ENCODE data around the gene GORASP2.

GORASP2 gene

GRCh38 chr2:170974304-170974993 lies 45.4 kb downstream of the GORASP2 start:
- no peak overlapping the region for H3K4me3 ChIP-seq (ENCODE audit: low read depth, low read length)
- TF ChIP-seq CTCF (IDR thresholded peaks at IDR 0.05; ENCODE audit: low read depth, low read length) (no peak), MYC (IDR thresholded peaks at IDR 0.05; ENCODE audit: low read depth, low read length) (no peak), POLR2A (IDR thresholded peaks at IDR 0.05; ENCODE audit: extremely low read depth, insufficient read length) (no peak)
- TF ChIP-seq, protein P1, sequence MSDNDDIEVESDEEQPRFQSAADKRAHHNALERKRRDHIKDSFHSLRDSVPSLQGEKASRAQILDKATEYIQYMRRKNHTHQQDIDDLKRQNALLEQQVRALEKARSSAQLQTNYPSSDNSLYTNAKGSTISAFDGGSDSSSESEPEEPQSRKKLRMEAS (IDR thresholded peaks at IDR 0.05; ENCODE audit: low read depth, low read length) = no peak
- no peak for DNase-seq (ENCODE audit: low read depth)

DNA sequence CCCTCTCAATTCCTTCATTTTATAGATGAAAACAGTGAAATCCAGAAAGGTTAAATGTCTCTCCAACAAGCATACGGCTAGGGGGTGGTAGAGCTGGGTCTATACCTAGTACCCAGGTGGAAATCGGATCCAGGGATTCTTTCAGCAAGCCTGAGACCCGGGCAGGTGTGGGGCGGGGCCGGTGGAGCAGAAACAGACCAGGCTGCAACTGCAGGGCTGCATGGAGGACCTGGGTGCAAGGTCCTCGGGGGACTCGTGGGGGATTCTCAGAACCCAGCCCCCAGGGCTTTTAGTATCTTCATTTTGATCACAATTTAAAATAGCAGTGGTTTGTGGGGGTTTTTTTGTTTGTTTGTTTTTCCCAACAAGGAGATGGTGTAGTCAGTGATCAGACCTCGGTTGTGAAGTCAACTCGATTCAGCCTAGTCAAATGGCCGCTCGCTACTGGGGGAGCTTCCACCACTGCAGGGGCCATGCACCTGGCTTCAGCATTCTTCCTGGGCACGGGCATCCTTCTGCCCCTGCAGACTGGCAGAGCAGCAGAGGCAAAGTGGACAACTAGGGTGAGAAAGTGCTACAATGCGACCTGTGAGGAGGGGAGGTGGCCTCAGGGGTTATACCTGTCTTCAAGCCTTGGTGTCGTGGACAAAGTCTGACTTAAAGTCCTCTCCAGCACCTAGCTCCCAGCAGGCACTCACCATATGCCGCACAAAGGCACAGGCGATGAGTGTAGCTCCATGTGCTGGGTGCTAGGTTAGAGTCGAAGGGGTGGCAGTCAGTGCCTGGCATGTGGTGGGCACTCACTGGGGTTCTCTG lies 46.3 kb downstream of the GORASP2 start:
- no peak overlapping the region for H3K4me3 ChIP-seq (ENCODE audit: low read depth, low read length)
- no peak for DNase-seq (ENCODE audit: low read depth)
- no peak for TF ChIP-seq POLR2A (IDR thresholded peaks at IDR 0.05; ENCODE audit: extremely low read depth, insufficient read length)
- no peak for TF ChIP-seq CTCF (IDR thresholded peaks at IDR 0.05; ENCODE audit: low read depth, low read length)
- TF ChIP-seq, protein P1 (IDR thresholded peaks at IDR 0.05; ENCODE audit: low read depth, low read length) = no peak
- no peak for TF ChIP-seq MYC (IDR thresholded peaks at IDR 0.05; ENCODE audit: low read depth, low read length)

- TF ChIP-seq, protein P1 (IDR thresholded peaks at IDR 0.05; ENCODE audit: low read depth, low read length) = no peak
- TF ChIP-seq CTCF (IDR thresholded peaks at IDR 0.05; ENCODE audit: low read depth, low read length) (no peak), MYC (IDR thresholded peaks at IDR 0.05; ENCODE audit: low read depth, low read length) (no peak), POLR2A (IDR thresholded peaks at IDR 0.05; ENCODE audit: extremely low read depth, insufficient read length) (no peak)
- no peak for DNase-seq (ENCODE audit: low read depth)
- H3K4me3 ChIP-seq (ENCODE audit: low read depth, low read length) = no peak overlapping the region
Measured at GRCh38 chr2:170975943-170976270, 46.9 kb downstream of the GORASP2 start.

DNA sequence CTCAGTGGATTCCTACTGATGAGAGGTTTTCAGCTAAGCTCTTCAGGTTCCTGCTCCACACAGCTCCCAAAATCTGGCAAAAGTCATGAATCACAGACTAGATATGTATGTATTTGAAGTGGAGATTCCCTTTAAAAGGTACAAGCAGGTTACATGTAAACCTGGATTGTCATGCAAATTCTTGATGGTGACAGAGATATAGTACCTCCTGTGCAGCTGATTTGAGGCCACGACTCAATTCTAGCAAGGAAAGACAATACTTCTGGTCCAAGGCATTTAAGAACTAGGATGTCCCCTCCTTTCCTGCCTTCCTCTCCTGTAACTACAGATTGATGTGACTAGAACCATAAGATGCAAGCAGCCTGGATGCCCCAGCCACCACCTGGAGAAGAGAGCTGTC lies 55.0 kb downstream of the GORASP2 start:
- H3K4me3 ChIP-seq (ENCODE audit: low read depth, low read length) = no peak overlapping the region
- no peak for DNase-seq (ENCODE audit: low read depth)
- TF ChIP-seq CTCF (IDR thresholded peaks at IDR 0.05; ENCODE audit: low read depth, low read length) = no peak
- no peak for TF ChIP-seq MYC (IDR thresholded peaks at IDR 0.05; ENCODE audit: low read depth, low read length)
- TF ChIP-seq POLR2A (IDR thresholded peaks at IDR 0.05; ENCODE audit: extremely low read depth, insufficient read length) = no peak
- TF ChIP-seq, protein P1 (IDR thresholded peaks at IDR 0.05; ENCODE audit: low read depth, low read length) = no peak

GRCh38 chr2:170985407-170985806 lies 56.4 kb downstream of the GORASP2 start:
- no peak overlapping the region for H3K4me3 ChIP-seq (ENCODE audit: low read depth, low read length)
- no peak for DNase-seq (ENCODE audit: low read depth)
- no peak for TF ChIP-seq POLR2A (IDR thresholded peaks at IDR 0.05; ENCODE audit: extremely low read depth, insufficient read length)

DNA sequence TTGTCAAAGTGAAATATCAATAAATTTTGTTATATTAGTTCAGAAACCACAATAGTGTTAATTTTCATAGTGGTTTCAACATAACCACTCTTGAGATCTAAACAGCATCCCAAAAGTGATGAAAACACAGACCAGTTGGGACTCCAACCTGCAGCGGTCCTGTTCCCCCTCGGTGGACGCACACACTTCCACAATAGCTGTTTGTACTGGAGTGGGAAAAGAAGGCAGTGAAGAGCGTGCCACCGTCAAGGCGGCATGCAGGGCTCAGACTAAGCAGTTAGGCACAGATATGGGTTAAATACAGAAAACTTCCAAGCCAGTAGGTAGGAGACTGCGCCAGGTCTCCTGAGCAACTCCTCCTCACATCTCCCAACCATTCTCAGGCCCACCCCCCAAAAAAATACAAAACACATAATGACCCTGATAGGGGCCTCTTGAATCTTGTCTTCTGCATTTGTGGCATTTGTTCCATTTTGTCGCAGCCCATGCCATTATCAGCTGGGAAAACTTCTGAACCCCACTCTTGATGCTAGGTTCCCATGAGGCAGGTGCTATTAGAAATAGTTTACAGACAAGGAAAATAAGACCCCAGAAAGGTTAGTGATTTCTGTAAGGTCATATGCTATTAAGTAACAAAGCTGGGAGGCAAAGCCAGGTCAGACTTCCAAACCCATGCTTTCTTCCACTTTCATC lies 57.7 kb downstream of the GORASP2 start:
- no peak for DNase-seq (ENCODE audit: low read depth)
- no peak overlapping the region for H3K4me3 ChIP-seq (ENCODE audit: low read depth, low read length)
- TF ChIP-seq, protein P1 (IDR thresholded peaks at IDR 0.05; ENCODE audit: low read depth, low read length) = no peak
- TF ChIP-seq MYC (IDR thresholded peaks at IDR 0.05; ENCODE audit: low read depth, low read length) (no peak), CTCF (IDR thresholded peaks at IDR 0.05; ENCODE audit: low read depth, low read length) (no peak), POLR2A (IDR thresholded peaks at IDR 0.05; ENCODE audit: extremely low read depth, insufficient read length) (no peak)
